PC-3 (cell line): ENCODE data around the gene DENND6B.

ENCODE experiments used
- EZH2 ChIP-seq: fragments of 300-600 bp; sonication (generic); IDR thresholded peaks from one replicate; pipeline ENCODE4 v1.6.1; 2017; ENCODE audit warnings: antibody characterized with exemption, mild to moderate bottlenecking, low read length; ENCODE audit not compliant: unreplicated experiment
- EZH2phosphoT487 ChIP-seq: fragments of 300-600 bp; sonication (generic); IDR thresholded peaks from 2 replicates; pipeline ENCODE4 v1.6.1; 2018; ENCODE audit warnings: mild to moderate bottlenecking, antibody characterized with exemption, low read length, borderline replicate concordance
- TF ChIP-seq, protein P1 (sequence below): fragments of 300-600 bp; sonication (generic); conservative IDR thresholded peaks from 2 replicates; pipeline ENCODE4 v1.5.1; 2017; ENCODE audit warnings: antibody characterized with exemption, low read depth, mild to moderate bottlenecking, low read length

DNA sequence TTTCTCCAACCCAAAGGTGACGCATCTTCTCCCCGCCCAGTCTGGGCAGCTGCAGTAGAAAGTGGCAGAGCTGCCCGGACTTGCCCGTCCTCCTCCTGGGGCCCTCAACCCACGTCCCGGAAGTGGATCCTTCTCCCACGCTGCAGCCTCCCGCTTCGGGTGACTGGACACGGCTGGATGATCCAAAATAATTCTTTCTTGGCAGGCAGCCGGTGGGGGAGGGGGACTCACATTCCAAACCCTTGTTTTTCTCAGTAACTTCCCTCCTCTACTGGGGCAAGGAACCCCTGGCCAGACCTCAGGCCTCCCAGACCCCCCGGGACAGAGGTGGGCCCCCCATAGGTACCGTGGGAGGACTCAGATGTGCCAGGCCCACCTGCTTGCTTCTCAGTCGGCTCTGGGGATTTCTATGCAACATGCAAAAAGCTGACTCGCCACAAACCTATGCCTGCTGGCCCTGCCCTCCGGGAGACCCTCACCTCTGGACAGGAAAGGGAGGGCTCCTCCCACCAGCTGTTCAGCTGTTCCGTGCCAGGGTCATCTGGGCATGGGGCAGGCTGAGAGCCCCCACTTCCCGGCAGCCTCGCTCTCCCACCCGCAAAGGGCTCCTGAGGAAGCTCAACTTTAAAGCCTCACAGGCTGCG lies 20.8 kb downstream of the DENND6B start:
- TF ChIP-seq, protein P1, sequence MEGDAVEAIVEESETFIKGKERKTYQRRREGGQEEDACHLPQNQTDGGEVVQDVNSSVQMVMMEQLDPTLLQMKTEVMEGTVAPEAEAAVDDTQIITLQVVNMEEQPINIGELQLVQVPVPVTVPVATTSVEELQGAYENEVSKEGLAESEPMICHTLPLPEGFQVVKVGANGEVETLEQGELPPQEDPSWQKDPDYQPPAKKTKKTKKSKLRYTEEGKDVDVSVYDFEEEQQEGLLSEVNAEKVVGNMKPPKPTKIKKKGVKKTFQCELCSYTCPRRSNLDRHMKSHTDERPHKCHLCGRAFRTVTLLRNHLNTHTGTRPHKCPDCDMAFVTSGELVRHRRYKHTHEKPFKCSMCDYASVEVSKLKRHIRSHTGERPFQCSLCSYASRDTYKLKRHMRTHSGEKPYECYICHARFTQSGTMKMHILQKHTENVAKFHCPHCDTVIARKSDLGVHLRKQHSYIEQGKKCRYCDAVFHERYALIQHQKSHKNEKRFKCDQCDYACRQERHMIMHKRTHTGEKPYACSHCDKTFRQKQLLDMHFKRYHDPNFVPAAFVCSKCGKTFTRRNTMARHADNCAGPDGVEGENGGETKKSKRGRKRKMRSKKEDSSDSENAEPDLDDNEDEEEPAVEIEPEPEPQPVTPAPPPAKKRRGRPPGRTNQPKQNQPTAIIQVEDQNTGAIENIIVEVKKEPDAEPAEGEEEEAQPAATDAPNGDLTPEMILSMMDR, result no peak
- TF ChIP-seq EZH2phosphoT487 (no peak), EZH2 (no peak)
